DOHH2 (cell line): ENCODE results near the gene GRHPR.

Experiments
- H3F3A ChIP-seq: fragments of 200-600 bp; sonication (generic), shearing (Covaris generic); 2 replicates; pipeline ENCODE4 v1.6.0; 2016; ENCODE audit warnings: antibody characterized with exemption, mild to moderate bottlenecking; ENCODE audit not compliant: control insufficient read depth, insufficient read depth
- H3K27ac ChIP-seq: fragments of 200-600 bp; sonication (generic); 2 replicates; pipeline ENCODE4 v1.5.1; 2014; ENCODE audit warnings: low read depth, mild to moderate bottlenecking, low read length, moderate library complexity
- H3K27me3 ChIP-seq: fragments of 200-600 bp; sonication (generic); 2 replicates; pipeline ENCODE4 v1.6.1; 2014; ENCODE audit warnings: mild to moderate bottlenecking, low read length, mixed read lengths; ENCODE audit not compliant: control insufficient read depth
- H3K36me3 ChIP-seq: fragments of 200-600 bp; sonication (generic); 2 replicates; pipeline ENCODE4 v1.6.1; 2014; ENCODE audit warnings: mild to moderate bottlenecking, low read length, moderate library complexity, mixed read lengths; ENCODE audit not compliant: control insufficient read depth
- H3K4me1 ChIP-seq: fragments of 200-600 bp; sonication (generic); 2 replicates; pipeline ENCODE4 v1.6.1; 2014; ENCODE audit warnings: mild to moderate bottlenecking, low read length, mixed read lengths; ENCODE audit not compliant: control insufficient read depth
- H3K4me2 ChIP-seq: fragments of 200-600 bp; sonication (generic); 2 replicates; pipeline ENCODE4 v1.6.0; 2014; ENCODE audit warnings: mild to moderate bottlenecking, low read length, moderate library complexity
- H3K4me3 ChIP-seq: fragments of 200-600 bp; sonication (generic); 2 replicates; pipeline ENCODE4 v1.5.1; 2014; ENCODE audit warnings: mild to moderate bottlenecking, low read length, mixed read lengths
- H3K79me2 ChIP-seq: fragments of 200-600 bp; sonication (generic); 2 replicates; pipeline ENCODE4 v1.6.1; 2014; ENCODE audit warnings: mild to moderate bottlenecking, low read length, mixed read lengths; ENCODE audit not compliant: control insufficient read depth
- H3K9me2 ChIP-seq: fragments of 200-600 bp; sonication (generic); replicated peaks from 2 replicates; pipeline ENCODE4 v1.6.1; 2014; ENCODE audit warnings: mild to moderate bottlenecking, low read length, mixed read lengths; ENCODE audit not compliant: control insufficient read depth
- H3K9me3 ChIP-seq: fragments of 200-600 bp; sonication (generic); 2 replicates; pipeline ENCODE4 v1.6.1; 2014; ENCODE audit warnings: antibody characterized with exemption, low read length, mixed read lengths; ENCODE audit not compliant: control insufficient read depth, insufficient read depth
- H4K20me1 ChIP-seq: fragments of 200-600 bp; sonication (generic); 2 replicates; pipeline ENCODE4 v1.6.0; 2014; ENCODE audit warnings: low read depth, mild to moderate bottlenecking, antibody characterized with exemption, low read length, moderate library complexity; ENCODE audit not compliant: control insufficient read depth, insufficient read depth
- EZH2phosphoT487 ChIP-seq: fragments of 200-600 bp; sonication (generic); IDR thresholded peaks from 2 replicates; pipeline ENCODE4 v1.6.1; 2017; ENCODE audit warnings: borderline replicate concordance, mild to moderate bottlenecking, antibody characterized with exemption, low read length, moderate library complexity, mixed read lengths
- TF ChIP-seq, protein P1 (sequence below): fragments of 200-600 bp; sonication (generic); IDR thresholded peaks from one replicate; pipeline ENCODE4 v1.5.1; 2014; ENCODE audit warnings: antibody characterized with exemption, mild to moderate bottlenecking, low read depth, low read length; ENCODE audit not compliant: poor library complexity, severe bottlenecking

Gene GRHPR

DNA sequence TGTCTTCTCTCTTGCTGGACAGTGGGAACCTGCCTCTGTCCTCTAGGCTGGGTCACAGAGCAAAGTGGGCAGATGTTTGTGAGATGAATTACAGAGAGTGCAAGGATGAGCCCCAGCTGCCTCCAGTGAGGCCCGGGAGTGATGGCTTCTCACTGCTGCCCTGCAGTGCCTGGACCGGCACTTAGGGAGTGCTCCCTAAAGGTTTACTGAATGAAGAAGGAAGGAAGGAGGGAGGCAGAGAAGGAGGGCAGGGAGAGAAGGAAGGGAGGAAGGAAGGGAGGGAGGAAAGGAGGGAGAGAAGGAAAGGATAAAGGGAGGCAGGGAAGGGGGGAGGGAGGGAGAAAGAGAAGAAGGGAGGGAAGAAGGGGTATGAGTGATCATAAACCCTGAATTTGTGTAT is 42.7 kb upstream of the GRHPR start:
- Histone ChIP-seq H3K27ac (peak overlapping the region; percentile 99), H3K9me3 (peaks cover 7% of the 10 kb centered on the region; the same call in 1 of the 2 replicates), H4K20me1 (no peaks in the 10 kb centered on the region), H3K9me2 (no peaks in the 10 kb centered on the region), H3K4me2 (peak overlapping the region; percentile 63), H3K4me3 (peak overlapping the region; percentile 63), H3K4me1 (peaks cover 99% of the 10 kb centered on the region), H3K79me2 (peaks cover 8% of the 10 kb centered on the region), H3K27me3 (no peaks in the 10 kb centered on the region), H3K36me3 (peaks cover 11% of the 10 kb centered on the region), H3F3A (peaks cover 60% of the 10 kb centered on the region)
- no peak for TF ChIP-seq EZH2phosphoT487
- TF ChIP-seq, protein P1, sequence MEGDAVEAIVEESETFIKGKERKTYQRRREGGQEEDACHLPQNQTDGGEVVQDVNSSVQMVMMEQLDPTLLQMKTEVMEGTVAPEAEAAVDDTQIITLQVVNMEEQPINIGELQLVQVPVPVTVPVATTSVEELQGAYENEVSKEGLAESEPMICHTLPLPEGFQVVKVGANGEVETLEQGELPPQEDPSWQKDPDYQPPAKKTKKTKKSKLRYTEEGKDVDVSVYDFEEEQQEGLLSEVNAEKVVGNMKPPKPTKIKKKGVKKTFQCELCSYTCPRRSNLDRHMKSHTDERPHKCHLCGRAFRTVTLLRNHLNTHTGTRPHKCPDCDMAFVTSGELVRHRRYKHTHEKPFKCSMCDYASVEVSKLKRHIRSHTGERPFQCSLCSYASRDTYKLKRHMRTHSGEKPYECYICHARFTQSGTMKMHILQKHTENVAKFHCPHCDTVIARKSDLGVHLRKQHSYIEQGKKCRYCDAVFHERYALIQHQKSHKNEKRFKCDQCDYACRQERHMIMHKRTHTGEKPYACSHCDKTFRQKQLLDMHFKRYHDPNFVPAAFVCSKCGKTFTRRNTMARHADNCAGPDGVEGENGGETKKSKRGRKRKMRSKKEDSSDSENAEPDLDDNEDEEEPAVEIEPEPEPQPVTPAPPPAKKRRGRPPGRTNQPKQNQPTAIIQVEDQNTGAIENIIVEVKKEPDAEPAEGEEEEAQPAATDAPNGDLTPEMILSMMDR = peak; percentile 3

DNA sequence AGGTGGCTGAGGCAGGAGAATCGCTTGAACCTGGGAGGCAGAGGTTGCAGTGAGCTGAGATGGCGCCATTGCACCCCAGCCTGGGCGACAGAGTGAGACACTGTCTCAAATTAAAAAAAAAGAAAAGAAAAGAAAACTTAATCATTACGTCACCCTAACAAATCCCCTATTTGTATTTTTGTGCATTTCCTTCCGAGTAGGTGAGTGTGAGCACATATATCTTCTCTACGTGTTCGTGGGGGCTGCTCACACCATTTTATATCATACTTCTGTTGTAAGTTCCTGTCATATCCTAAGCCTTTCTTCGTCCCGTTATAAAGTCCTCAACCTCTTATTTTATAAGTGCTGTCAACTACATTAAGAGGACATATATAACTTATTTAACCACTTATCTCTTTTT is 41.9 kb upstream of the GRHPR start:
- Histone ChIP-seq H3K27me3 (no peaks in the 10 kb centered on the region), H3K79me2 (peaks cover 12% of the 10 kb centered on the region), H3K27ac (peak overlapping the region; percentile 99), H3K4me1 (peaks cover 99% of the 10 kb centered on the region), H3K9me2 (no peaks in the 10 kb centered on the region), H3K9me3 (peaks cover 7% of the 10 kb centered on the region; the same call in 1 of the 2 replicates), H3K36me3 (peaks cover 11% of the 10 kb centered on the region), H3K4me2 (peak overlapping the region; percentile 63), H3K4me3 (peak overlapping the region; percentile 63), H4K20me1 (no peaks in the 10 kb centered on the region), H3F3A (peaks cover 54% of the 10 kb centered on the region)
- no peak for TF ChIP-seq EZH2phosphoT487
- TF ChIP-seq, protein P1 = no peak

DNA sequence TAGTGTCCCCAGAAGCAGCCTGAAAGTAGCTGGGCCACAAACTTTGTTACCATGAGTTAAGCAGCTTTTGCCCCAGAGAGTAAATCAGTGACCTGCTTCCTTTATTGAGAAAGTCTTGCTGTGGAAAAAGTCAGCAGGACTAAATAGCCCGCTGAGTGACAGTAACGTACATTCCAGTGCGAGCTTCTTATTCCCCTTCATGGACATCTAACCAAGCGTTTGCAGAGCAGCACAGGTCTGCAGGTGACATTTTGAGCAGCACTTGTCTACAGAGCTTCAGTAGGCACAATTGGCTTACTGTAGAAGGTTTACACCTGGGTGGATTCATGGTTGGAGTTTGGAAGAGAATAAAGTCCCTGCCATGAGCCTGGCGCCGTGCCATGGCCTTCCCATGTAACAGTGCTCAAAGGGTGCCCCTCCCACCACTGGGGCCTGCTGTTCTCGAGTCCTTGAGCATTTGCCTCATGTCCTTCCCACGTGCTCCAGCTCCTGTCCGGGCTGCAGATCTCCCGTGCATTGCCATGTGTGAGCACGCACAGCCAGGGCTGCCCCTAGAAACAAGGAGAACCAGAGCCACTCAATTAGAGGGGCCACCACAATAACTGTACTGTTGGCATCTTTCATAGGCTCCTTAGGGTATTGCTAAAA is 41.3 kb upstream of the GRHPR start:
- no peaks in the 10 kb centered on the region for H4K20me1 ChIP-seq
- H3K9me3 ChIP-seq = peaks cover 7% of the 10 kb centered on the region; the same call in 1 of the 2 replicates
- H3K27me3 ChIP-seq = no peaks in the 10 kb centered on the region
- TF ChIP-seq EZH2phosphoT487 = no peak
- TF ChIP-seq, protein P1 = no peak
- H3K79me2 ChIP-seq = peaks cover 12% of the 10 kb centered on the region
- H3F3A ChIP-seq = peaks cover 52% of the 10 kb centered on the region
- H3K36me3 ChIP-seq = peaks cover 11% of the 10 kb centered on the region
- peak overlapping the region; percentile 63 for H3K4me3 ChIP-seq
- H3K4me1 ChIP-seq = peaks cover 99% of the 10 kb centered on the region
- H3K27ac ChIP-seq = peak overlapping the region; percentile 99
- H3K4me2 ChIP-seq = peak overlapping the region; percentile 63
- no peaks in the 10 kb centered on the region for H3K9me2 ChIP-seq
